Raji (cell line): ENCODE measurements around the gene RHOG.

Experiments
- POLR2A ChIP-seq: IDR thresholded peaks from 2 replicates; pipeline ENCODE4 v1.6.1; 2011; ENCODE audit warnings: low read depth, low read length, control low read depth; ENCODE audit not compliant: insufficient read depth

The RHOG gene

GRCh38 chr11:3840870-3841425 is at the start of gene RHOG:
RHOG (minus strand) TSS chr11:3840959; CDS start chr11:3828138, 12,821 bp downstream.
- peak; percentile 49; the same call in 1 of the 2 replicates for TF ChIP-seq POLR2A

GRCh38 chr11:3890014-3890413 is 49.3 kb upstream of the RHOG start:
- TF ChIP-seq POLR2A, result no peak

GRCh38 chr11:3888876-3889275 is 48.1 kb upstream of the RHOG start:
- no peak for TF ChIP-seq POLR2A

GRCh38 chr11:3886985-3887384 is 46.2 kb upstream of the RHOG start:
- no peak for TF ChIP-seq POLR2A

- TF ChIP-seq POLR2A, result no peak
Observed at GRCh38 chr11:3885855-3886254, 45.1 kb upstream of the RHOG start.

DNA sequence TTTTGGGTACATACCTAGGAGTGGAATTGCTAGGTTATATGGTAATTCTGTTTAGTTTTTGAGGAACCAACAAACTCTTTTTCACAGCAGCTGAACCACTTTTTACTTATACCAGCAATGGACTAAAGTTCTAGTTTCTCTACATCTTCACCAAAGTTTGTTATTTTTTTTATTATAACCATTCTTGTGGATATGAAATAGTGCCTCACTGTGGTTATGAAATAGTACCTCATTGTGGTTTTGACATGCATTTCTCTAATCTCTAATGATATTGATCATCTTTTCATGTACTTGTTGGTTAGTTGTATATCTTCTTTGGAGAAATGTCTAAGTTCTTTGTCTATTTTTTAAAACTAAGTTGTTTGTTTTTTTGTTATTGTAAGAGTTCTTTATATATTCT is 41.9 kb upstream of the RHOG start:
- no peak for TF ChIP-seq POLR2A

GRCh38 chr11:3880724-3881123 is 40.0 kb upstream of the RHOG start:
- no peak for TF ChIP-seq POLR2A

DNA sequence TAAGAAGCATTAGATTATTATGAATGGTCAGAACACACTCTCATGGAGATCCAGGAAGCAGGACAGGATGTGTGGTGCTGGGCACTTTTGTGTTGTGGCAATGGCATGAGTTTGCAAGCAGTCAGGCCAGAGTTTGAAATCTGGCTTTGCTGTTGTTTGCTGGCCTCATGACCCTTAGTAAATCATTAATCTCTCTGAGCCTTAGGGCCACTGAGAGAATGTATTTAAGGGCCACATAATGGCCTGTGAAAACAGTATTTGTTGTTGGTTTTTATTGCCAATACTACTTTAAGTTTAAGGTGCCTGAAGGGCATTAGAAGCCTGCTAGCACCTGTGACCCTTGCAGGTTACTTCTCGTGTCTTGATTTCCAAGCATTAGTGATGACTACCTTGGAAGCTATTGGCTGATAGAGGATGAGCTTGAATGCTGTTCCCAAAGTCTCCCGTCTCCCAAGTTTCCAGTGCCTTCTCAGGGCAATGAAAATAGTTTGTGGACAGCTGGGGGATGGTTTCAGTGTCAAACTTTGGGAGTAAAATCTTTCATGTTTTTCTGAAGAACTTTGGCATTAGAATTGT is 39.3 kb upstream of the RHOG start:
- TF ChIP-seq POLR2A, result no peak

DNA sequence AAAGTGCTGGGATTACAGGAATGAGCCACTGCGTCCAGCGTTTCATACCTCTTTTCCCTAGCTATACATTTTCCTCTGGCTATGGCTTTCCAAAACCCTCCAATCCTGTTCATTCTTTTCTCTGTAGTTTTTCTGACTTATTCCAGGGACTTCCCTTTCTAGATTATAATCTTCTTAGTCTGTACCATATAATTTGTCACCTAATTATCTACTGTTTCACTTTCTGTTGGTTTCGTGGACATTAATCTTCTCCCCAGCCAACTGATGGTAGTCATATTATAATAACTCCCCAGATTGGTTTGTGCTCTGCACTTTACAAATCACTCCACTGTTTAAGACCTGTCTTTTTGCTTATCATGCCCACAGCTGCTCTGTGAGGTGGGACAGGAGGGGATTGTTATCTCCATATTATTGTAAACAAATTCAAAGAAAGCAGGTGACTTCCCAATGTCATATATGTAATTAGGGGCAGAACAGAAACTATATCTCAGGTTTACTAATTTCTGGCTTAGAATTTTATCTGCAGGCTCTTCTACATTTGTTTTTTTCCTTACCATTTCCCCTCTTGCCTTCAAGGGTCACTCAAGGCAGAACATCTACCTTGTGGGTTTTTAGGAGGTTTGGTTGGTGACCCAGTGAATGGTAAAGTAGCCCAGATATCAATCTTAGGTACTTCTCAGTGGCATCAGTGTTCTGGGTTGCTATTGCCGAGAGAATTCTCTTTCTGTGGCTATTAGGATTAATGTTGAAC is 38.6 kb upstream of the RHOG start:
- TF ChIP-seq POLR2A, result no peak

DNA sequence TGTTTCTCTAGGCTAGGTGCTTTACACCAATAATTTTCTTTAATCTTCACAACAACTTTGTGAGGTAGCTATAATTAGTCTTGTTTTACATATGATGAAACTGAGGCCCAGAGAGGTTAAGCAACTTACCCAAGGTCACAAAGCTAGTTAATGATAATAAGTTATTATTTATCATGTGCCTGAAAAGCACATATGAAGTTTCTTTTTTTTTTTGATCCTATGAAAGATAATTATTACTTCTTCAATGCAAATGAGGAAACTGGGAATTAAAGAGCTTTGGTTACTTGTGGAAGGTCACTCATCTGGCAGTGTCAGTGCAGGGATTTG is 37.5 kb upstream of the RHOG start:
- TF ChIP-seq POLR2A, result no peak

DNA sequence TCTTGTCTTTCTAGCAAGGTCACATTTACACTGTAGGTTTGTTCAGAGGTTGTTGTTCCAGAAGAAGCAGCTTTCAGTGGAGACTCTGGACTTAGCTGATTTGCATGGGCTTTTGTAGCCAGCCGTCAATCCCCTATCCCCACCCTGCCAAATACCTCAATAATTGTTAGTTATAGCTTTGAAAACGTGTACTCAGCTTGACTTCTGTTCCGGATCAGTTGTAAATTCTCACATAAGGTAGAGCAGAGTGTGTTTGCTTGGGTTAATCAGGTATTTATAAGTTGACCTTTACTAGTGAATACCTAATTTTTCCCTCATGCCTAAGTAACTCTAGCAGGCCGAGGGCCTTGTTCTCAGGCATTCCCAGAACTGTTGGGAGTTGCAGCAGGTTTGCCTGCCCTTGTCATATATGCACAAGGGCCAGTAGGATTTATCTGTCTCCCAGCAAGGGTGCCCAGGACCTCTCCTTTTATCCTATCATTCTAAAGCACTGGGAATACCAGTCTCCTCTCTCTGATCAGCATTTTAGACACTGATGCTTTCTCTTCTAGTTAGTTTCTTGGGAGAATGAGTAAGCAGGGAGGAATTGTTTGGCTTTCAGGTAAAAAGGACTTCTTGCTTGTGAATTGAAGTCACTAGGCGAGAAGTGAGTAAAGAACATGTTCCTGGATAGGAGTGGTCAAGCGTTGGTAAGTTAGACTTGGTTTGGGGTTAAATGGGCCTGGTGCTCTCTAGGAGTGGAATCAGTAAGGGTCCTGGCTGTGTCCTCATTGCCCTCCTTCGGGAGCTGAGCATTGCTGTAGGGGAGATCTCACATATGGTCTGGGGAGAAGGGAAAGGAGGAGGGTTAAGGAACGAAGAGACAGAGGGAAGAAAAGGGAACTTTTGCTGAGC is 36.9 kb upstream of the RHOG start:
- TF ChIP-seq POLR2A, result no peak

DNA sequence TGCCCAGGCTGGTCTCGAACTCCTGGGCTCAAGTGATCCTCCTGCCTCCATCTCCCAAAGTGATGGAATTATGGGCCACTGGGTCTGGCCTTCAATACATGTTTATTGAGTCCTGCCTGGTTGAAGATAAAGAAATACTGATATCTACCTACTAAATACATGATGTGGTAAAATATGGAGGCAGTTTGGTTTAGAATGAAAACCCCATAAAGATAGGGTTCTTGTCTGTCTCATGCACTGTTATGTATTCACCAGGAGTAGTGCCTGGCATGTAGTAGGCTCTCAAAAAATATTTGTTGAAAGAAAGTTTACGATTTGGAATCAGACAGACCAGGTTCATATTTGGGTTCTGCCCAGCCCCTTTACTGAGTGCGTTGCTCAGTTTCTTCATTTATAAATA is 35.9 kb upstream of the RHOG start:
- TF ChIP-seq POLR2A, result no peak

- TF ChIP-seq POLR2A, result no peak
Observed at GRCh38 chr11:3873712-3874349, 33.1 kb upstream of the RHOG start.

DNA sequence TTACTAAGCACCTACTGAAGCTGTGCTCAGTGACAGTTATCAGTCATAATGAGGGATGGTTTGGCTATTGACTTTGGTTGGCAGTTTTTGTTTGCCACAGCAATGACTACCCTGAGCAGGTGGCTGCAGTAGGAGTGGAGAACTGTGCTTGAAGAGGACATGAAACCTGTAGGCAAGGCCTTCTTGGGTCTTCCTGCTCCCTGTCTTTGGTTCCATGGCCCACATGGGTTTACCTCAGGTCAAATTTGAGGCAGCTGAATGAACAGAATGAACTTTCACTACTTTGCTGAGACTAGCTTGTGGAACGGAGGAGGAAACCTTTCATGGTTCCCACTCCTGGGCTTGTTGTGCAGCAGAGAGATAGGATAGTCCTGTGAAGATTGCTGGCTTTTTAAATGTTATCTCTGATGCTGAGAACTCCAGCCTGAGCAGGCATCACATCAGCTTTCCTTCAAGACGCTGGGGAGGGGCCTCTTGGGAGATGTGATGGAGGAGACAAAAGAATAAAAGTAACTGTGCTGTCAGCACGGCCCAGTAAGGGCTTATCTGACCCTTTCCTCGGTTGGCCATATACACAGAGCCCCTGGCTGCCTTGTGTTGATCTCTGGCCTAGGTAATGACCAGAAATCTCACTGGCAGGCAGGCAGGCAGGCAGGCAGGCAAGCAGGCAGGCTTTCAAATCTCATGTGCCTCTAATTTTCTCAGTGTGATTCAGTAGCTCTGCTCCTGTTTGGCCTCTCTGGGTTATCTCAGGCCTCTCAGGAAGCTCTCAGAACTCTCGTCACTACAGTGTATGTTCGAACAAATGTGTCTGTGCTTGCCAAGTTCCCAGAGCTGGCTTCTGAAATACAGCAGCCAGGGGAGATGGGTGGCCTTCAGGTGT is 26.7 kb upstream of the RHOG start:
- no peak for TF ChIP-seq POLR2A

DNA sequence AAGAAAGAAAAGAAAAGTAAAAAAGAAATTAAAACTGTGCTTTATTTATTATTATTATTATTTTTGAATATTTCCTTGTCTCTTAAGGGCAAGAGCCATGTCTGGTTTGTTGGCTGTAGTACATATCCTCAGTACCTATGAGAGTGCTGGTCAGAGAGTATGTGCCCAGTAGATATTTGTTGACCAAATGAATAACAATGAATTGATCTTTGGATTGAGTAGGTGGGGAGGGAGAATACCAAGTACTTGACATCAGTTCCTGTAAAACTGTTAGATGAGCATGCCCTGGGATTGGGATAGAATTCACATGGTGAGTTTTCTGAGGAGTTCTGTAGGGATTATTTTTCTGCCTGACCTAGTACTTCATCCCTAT is 26.1 kb upstream of the RHOG start:
- no peak for TF ChIP-seq POLR2A

DNA sequence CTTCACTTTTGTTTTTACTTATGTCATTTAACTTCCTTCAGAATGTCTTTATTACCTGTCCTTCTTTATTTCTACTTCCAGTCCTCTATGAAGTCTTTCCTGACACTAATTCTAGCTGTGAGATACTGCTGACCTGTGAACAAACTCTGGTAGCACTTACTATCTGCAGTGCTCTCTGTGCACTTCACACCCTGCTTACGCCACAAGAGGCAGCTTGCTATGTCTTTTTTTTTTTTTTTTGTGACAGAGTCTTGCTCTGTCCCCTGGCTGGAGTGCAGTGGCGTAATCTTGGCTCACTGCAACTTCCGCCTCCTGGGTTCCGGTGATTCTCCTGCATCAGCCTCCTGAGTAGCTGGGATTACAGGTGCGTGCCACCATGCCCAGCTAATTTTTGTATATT is 25.4 kb upstream of the RHOG start:
- TF ChIP-seq POLR2A, result no peak
